HCT116 (cell line): ENCODE measurements around the gene TCEANC2. TPM values are rescaled to one million over a fixed set of nuclear protein-coding genes. Genes with fewer than 3 reads are reported as not detected.

Experiments used
- ATAC-seq: fragments of 200-7000 bp; cut with Tn5 transposase; 2 replicates; pipeline ENCODE4 v1.9.1; 2020; ENCODE audit warnings: mild to moderate bottlenecking, moderate library complexity
- BruUV-seq: library from RNA; stranded (reverse); fragments of 400-500 nt; replicated peaks from 2 replicates; lab custom pipeline; 2021; lab: Mats Ljungman, UMichigan
- CTCF ChIA-PET: fragments of 300-600 bp; sonication (Branson Sonifier 250); formaldehyde crosslinking; loops from one replicate; lab custom pipeline; 2021; ENCODE audit warnings: antibody characterized with exemption; lab: Charles Lee
- POLR2A ChIA-PET: fragments of 300-600, 350-600 bp; sonication (Branson Sonifier 250); formaldehyde crosslinking; loops from one replicate; lab custom pipeline; 2021; ENCODE audit warnings: antibody characterized with exemption; lab: Charles Lee
- RAD21 ChIA-PET, 2 experiments: fragments of 300-600 bp; sonication (Branson Sonifier 250); formaldehyde crosslinking; loops; one replicate each; lab custom pipeline; 2023; ENCODE audit warnings: low total read pairs in 2 of 2; ENCODE audit not compliant: uncharacterized antibody in 2 of 2, unreplicated experiment in 2 of 2, low non-redundant PET in 1 of 2; lab: Charles Lee
- DNase-seq: peaks from one replicate; pipeline ENCODE4 v3.0.0-alpha.2; 2010; ENCODE audit warnings: low read depth, low spot score
- H2AFZ ChIP-seq: fragments of 200-600 bp; shearing (Covaris generic), sonication (generic); 2 replicates; pipeline ENCODE4 v1.6.1; 2017; ENCODE audit warnings: low read depth, mixed run types, mixed read lengths, antibody characterized with exemption, low read length; ENCODE audit not compliant: poor library complexity, severe bottlenecking
- H3K27ac ChIP-seq: 2 replicates; pipeline ENCODE4 v1.5.1; 2012; ENCODE audit warnings: low read depth, low read length
- H3K27me3 ChIP-seq: fragments of 200-600 bp; sonication (generic); 2 replicates; pipeline ENCODE4 v1.6.1; 2016; ENCODE audit warnings: mixed run types, low read length, mixed read lengths; ENCODE audit not compliant: insufficient read depth
- H3K36me3 ChIP-seq, 2 experiments: fragments of 200-500 bp in 1 of 2; fragments of 200-600 bp in 1 of 2; sonication (Bioruptor generic) in 1 of 2; sonication (generic) in 1 of 2; 2 replicates each; pipeline versions ENCODE4 v1.5.1 to v1.6.1; 2014 to 2016; ENCODE audit warnings: low read length in 2 of 2, inconsistent platforms in 1 of 2, mixed read lengths in 1 of 2, mixed run types in 1 of 2; ENCODE audit not compliant: insufficient read depth in 2 of 2, control insufficient read depth in 1 of 2
- H3K4me1 ChIP-seq, 2 experiments: fragments of 200-600 bp in 1 of 2; sonication (generic) in 1 of 2; 2 replicates each; pipeline versions ENCODE4 v1.5.1 to v1.6.1; 2012 to 2017; ENCODE audit warnings: low read length in 2 of 2, inconsistent platforms in 1 of 2, mild to moderate bottlenecking in 1 of 2, mixed read lengths in 1 of 2, mixed run types in 1 of 2, moderate library complexity in 1 of 2; ENCODE audit not compliant: insufficient read depth in 2 of 2, control insufficient read depth in 1 of 2
- H3K4me2 ChIP-seq: fragments of 200-600 bp; sonication (generic); 2 replicates; pipeline ENCODE4 v1.6.1; 2017; ENCODE audit warnings: mixed run types, low read length, mixed read lengths
- H3K4me3 ChIP-seq, 2 experiments: fragments of 200-600 bp in 1 of 2; sonication (generic) in 1 of 2; replicated peaks in 1 of 2; 2 replicates each; pipeline ENCODE4 v1.5.1; 2011 to 2016; ENCODE audit warnings: low read length in 2 of 2, control low read depth in 1 of 2, low read depth in 1 of 2, mild to moderate bottlenecking in 1 of 2, mixed read lengths in 1 of 2, mixed run types in 1 of 2
- H3K79me2 ChIP-seq: fragments of 200-600 bp; sonication (generic); 2 replicates; pipeline ENCODE4 v1.6.1; 2017; ENCODE audit warnings: mild to moderate bottlenecking, mixed run types, low read length, moderate library complexity, mixed read lengths; ENCODE audit not compliant: insufficient read depth
- H3K9ac ChIP-seq: fragments of 200-600 bp; sonication (generic); 2 replicates; pipeline ENCODE4 v1.6.1; 2016; ENCODE audit warnings: low read length, mixed read lengths
- H3K9me2 ChIP-seq: fragments of 200-600 bp; sonication (generic), shearing (Covaris generic); 2 replicates; pipeline ENCODE4 v1.6.1; 2017; ENCODE audit warnings: mixed run types, mild to moderate bottlenecking, moderate library complexity; ENCODE audit not compliant: insufficient read depth
- H3K9me3 ChIP-seq, 2 experiments: fragments of 200-500 bp in 1 of 2; fragments of 200-600 bp in 1 of 2; sonication (Bioruptor generic) in 1 of 2; sonication (generic) in 1 of 2; 2 replicates each; pipeline ENCODE4 v1.6.1; 2014 to 2017; ENCODE audit warnings: low read length in 2 of 2, mixed read lengths in 2 of 2, inconsistent platforms in 1 of 2, low read depth in 1 of 2, mild to moderate bottlenecking in 1 of 2, mixed run types in 1 of 2, moderate library complexity in 1 of 2; ENCODE audit not compliant: control insufficient read depth in 1 of 2, insufficient read depth in 1 of 2
- H4K20me1 ChIP-seq: fragments of 200-600 bp; sonication (generic), shearing (Covaris generic); 2 replicates; pipeline ENCODE4 v1.6.1; 2017; ENCODE audit warnings: mixed run types, mild to moderate bottlenecking, moderate library complexity; ENCODE audit not compliant: insufficient read depth
- ATF3 ChIP-seq: IDR thresholded peaks from 2 replicates; pipeline ENCODE4 v1.6.1; 2012
- CEBPB ChIP-seq: IDR thresholded peaks from 2 replicates; pipeline ENCODE4 v1.6.1; 2012; ENCODE audit warnings: low read depth
- EGR1 ChIP-seq: IDR thresholded peaks from 2 replicates; pipeline ENCODE4 v1.6.1; 2012; ENCODE audit warnings: low read depth
- ELF1 ChIP-seq: IDR thresholded peaks from 2 replicates; pipeline ENCODE4 v1.6.1; 2012; ENCODE audit warnings: low read depth, borderline replicate concordance
- EZH2 ChIP-seq: fragments of 200-600 bp; sonication (generic); IDR thresholded peaks from 2 replicates; pipeline ENCODE4 v1.6.1; 2017; ENCODE audit warnings: antibody characterized with exemption, mixed run types
- RAD21 ChIP-seq: IDR thresholded peaks from 2 replicates; pipeline ENCODE4 v1.6.1; 2012; ENCODE audit warnings: low read depth, mild to moderate bottlenecking
- SIN3A ChIP-seq: IDR thresholded peaks from 2 replicates; pipeline ENCODE4 v1.6.1; 2012; ENCODE audit warnings: low read depth
- SP1 ChIP-seq: IDR thresholded peaks from 2 replicates; pipeline ENCODE4 v1.6.1; 2012; ENCODE audit warnings: low read depth
- ZBTB33 ChIP-seq: IDR thresholded peaks from 2 replicates; pipeline ENCODE4 v1.6.1; 2011; ENCODE audit warnings: mild to moderate bottlenecking, low read length, moderate library complexity; ENCODE audit not compliant: insufficient replicate concordance; ENCODE audit errors: extremely low read depth
- intact Hi-C: fragments of 100-400 bp; cut with micrococcal nuclease; formaldehyde crosslinking; loops from 2 replicates; pipeline ENCODE4 v1.10.0; 2022
- total RNA-seq: library from RNA; stranded (reverse); gene quantifications from one replicate; pipeline ENCODE4 v1.2.1, GENCODE V29; 2021; ENCODE audit not compliant: unreplicated experiment

The TCEANC2 gene
- total RNA-seq, 1 experiment from 2014 or later: 5.4 TPM

GRCh38 chr1:54122992-54123391 is 69.6 kb downstream of the TCEANC2 start:
- H3K4me1 ChIP-seq: peaks cover 2 to 24% of the 10 kb centered on the region in 2 experiments; a peak in 3 of 4 replicates
- H3K79me2 ChIP-seq: no peaks in the 10 kb centered on the region
- H4K20me1 ChIP-seq: no peaks in the 10 kb centered on the region
- no TSS peak for BruUV-seq
- no peaks in the 10 kb centered on the region for H3K36me3 ChIP-seq
- ChIA-PET POLR2A (no interaction called here), RAD21 (interaction anchor here in 1 of 2 experiments (0.6 kb wide), 1 partner anchor 368 kb away, joined by 9 read pairs; no protein-coding TSS in a partner anchor), CTCF (interaction anchor here (0.9 to 1.1 kb wide), 3 partner anchors 41 to 366 kb away, joined by 3 to 8 read pairs (median 4); no protein-coding TSS in a partner anchor)
- H2AFZ ChIP-seq: no peak overlapping the region
- H3K4me3 ChIP-seq: no peak overlapping the region
- ATAC-seq: no peak
- no peak overlapping the region for H3K9ac ChIP-seq
- no peak overlapping the region for H3K27ac ChIP-seq
- no peaks in the 10 kb centered on the region for H3K27me3 ChIP-seq
- no peaks in the 10 kb centered on the region for H3K9me3 ChIP-seq
- no peaks in the 10 kb centered on the region for H3K9me2 ChIP-seq
- intact Hi-C loops: loop anchor here (5.0 kb wide), 1 partner anchor 689 kb away; no protein-coding TSS in a partner anchor
- no peak for DNase-seq
- TF ChIP-seq EGR1: no peak
- TF ChIP-seq ELF1: no peak
- no peak for TF ChIP-seq RAD21
- TF ChIP-seq ATF3: no peak
- no peak for TF ChIP-seq SIN3A
- H3K4me2 ChIP-seq: no peak overlapping the region

GRCh38 chr1:54124472-54124871 is 71.1 kb downstream of the TCEANC2 start:
- Histone ChIP-seq H3K36me3 (no peaks in the 10 kb centered on the region), H3K4me1 (peaks cover 2 to 15% of the 10 kb centered on the region in 2 experiments; a peak in 3 of 4 replicates), H3K4me3 (no peak overlapping the region), H3K9me3 (no peaks in the 10 kb centered on the region)
- ChIA-PET POLR2A (no interaction called here), CTCF (interaction anchor here (2.6 kb wide), 1 partner anchor 366 kb away, joined by 7 read pairs; no protein-coding TSS in a partner anchor)
- TF ChIP-seq CEBPB (no peak), ZBTB33 (no peak), EGR1 (no peak), EZH2 (no peak), SP1 (no peak)
- TF ChIP-seq, all 23 proteins: peak for 0
- intact Hi-C loops: loop anchor here (5.0 kb wide), 1 partner anchor 688 kb away; no protein-coding TSS in a partner anchor
- H3K9me2 ChIP-seq: no peaks in the 10 kb centered on the region
- DNase-seq (no peak), ATAC-seq (no peak)
- H4K20me1 ChIP-seq: no peaks in the 10 kb centered on the region
- H3K9ac ChIP-seq: no peak overlapping the region
- H3K27ac ChIP-seq: no peak overlapping the region
- RAD21 ChIA-PET: no interaction called here
- no peak overlapping the region for H2AFZ ChIP-seq
- H3K27me3 ChIP-seq: no peaks in the 10 kb centered on the region
- no TSS peak for BruUV-seq
- no peaks in the 10 kb centered on the region for H3K79me2 ChIP-seq
- H3K4me2 ChIP-seq: no peak overlapping the region
